DND-41 (cell line): ENCODE data around the gene IL1RL2.

Source experiments
- EZH2 ChIP-seq: IDR thresholded peaks from 3 replicates; pipeline ENCODE4 v1.6.1; 2012; ENCODE audit warnings: borderline replicate concordance, low read depth, mild to moderate bottlenecking, moderate library complexity, low read length, inconsistent platforms; ENCODE audit not compliant: severe bottlenecking
- TF ChIP-seq, protein P1 (sequence below): IDR thresholded peaks from 2 replicates; pipeline ENCODE4 v1.5.1; 2012; ENCODE audit warnings: borderline replicate concordance, low read length, moderate library complexity, mild to moderate bottlenecking; ENCODE audit not compliant: poor library complexity, severe bottlenecking; ENCODE audit errors: extremely low read depth

DNA sequence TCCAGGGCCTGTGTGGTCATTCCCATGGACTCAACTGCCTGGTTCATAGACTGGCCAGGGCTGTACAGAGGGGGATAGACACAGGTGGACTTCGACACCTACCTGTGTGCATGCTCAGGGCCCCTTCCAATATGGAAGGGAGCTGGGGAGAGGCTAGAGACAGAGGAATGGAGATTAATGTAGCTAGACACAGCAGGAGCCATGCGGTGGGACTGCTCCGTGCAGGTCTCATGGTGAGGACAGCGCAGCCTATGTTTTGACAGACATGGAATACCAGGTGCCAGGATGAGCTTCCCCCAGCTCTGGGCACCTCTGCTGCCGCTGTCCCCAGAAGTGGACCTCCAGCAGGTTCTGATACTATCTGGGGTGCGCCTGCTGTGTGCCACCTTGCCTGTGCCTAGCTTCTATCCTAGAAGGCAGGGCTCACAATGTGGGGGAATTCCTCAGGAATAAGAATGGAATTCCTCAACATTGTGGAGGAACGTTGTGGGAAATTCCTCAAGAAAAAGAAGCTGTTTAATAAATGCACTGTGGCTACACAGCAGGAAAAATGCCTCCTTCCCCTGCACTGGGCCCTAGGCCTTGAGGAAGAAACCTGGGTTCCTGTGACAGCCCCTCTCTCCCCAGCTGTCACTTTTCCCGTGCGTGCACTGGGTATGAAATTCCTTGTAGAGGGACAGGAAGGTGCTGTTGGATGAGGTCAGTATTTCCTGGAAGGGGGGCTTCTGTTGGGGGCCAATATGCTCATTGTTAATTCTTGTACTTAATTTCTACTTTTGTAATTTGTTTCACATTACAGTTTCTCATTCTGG lies 37.0 kb upstream of the IL1RL2 start:
- TF ChIP-seq, protein P1, sequence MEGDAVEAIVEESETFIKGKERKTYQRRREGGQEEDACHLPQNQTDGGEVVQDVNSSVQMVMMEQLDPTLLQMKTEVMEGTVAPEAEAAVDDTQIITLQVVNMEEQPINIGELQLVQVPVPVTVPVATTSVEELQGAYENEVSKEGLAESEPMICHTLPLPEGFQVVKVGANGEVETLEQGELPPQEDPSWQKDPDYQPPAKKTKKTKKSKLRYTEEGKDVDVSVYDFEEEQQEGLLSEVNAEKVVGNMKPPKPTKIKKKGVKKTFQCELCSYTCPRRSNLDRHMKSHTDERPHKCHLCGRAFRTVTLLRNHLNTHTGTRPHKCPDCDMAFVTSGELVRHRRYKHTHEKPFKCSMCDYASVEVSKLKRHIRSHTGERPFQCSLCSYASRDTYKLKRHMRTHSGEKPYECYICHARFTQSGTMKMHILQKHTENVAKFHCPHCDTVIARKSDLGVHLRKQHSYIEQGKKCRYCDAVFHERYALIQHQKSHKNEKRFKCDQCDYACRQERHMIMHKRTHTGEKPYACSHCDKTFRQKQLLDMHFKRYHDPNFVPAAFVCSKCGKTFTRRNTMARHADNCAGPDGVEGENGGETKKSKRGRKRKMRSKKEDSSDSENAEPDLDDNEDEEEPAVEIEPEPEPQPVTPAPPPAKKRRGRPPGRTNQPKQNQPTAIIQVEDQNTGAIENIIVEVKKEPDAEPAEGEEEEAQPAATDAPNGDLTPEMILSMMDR, result no peak
- no peak for TF ChIP-seq EZH2
